A549 (cell line): ENCODE measurements around the gene GPATCH8. TPM values are rescaled to one million over a fixed set of nuclear protein-coding genes. Genes with fewer than 3 reads are reported as not detected.

ENCODE experiments used
- ATAC-seq, 2 experiments: fragments of 200-7000 bp in 1 of 2; fragments of >200 bp in 1 of 2; cut with Nextera tagmentation in 1 of 2; cut with Tn5 transposase in 1 of 2; 3 replicates each; pipeline versions ENCODE4 v1.8.0 to v1.9.1; 2018 to 2020; ENCODE audit warnings: mild to moderate bottlenecking in 1 of 2, moderate library complexity in 1 of 2
- CTCF ChIA-PET: fragments of 300-600 bp; sonication (Branson Sonifier 250); formaldehyde crosslinking; extraction: SDS; loops from one replicate; lab custom pipeline; 2021; ENCODE audit warnings: antibody characterized with exemption, inconsistent platforms; lab: Yijun Ruan, JAX
- POLR2A ChIA-PET: fragments of 350-600 bp; formaldehyde crosslinking; extraction: SDS; loops from one replicate; lab custom pipeline; 2021; ENCODE audit warnings: antibody characterized with exemption, inconsistent platforms; lab: Yijun Ruan, JAX
- DNase-seq, 2 experiments: peaks; one replicate each; pipeline versions ENCODE4 v3.0.0 to v3.0.0-alpha.2; 2011 to 2016; ENCODE audit warnings: low read depth in 1 of 2, low spot score in 1 of 2
- FAIRE-seq: peaks from 2 replicates; lab custom pipeline; 2011; peaks lifted over from hg19 to GRCh38; lab: Jason Lieb, UNC
- H3K27ac ChIP-seq, 2 experiments: fragments of >200 bp; sonication (Bioruptor Twin); formaldehyde crosslinking; 3 replicates each; pipeline ENCODE4 v1.5.1; 2016 to 2017
- H3K4me1 ChIP-seq: fragments of >200 bp; sonication (Bioruptor Twin); formaldehyde crosslinking; 3 replicates; pipeline ENCODE4 v1.6.1; 2016
- H3K4me2 ChIP-seq: fragments of >200 bp; sonication (Bioruptor Twin); formaldehyde crosslinking; 3 replicates; pipeline ENCODE4 v1.6.1; 2016
- H3K4me3 ChIP-seq: fragments of >200 bp; sonication (Bioruptor Twin); formaldehyde crosslinking; 3 replicates; pipeline ENCODE4 v1.5.1; 2016
- H3K9me3 ChIP-seq: fragments of >200 bp; sonication (Bioruptor Twin); formaldehyde crosslinking; 3 replicates; pipeline ENCODE4 v1.6.1; 2016
- ATOH8 ChIP-seq: fragments of 250-450 bp; sonication (Bioruptor Pico); IDR thresholded peaks from 2 replicates; pipeline ENCODE4 v1.5.0; 2020; ENCODE audit warnings: low read depth, mild to moderate bottlenecking, moderate library complexity
- BCL3 ChIP-seq: fragments of >200 bp; sonication (Bioruptor Twin); formaldehyde crosslinking; IDR thresholded peaks from 3 replicates; pipeline ENCODE4 v1.6.1; 2016
- BHLHE40 ChIP-seq: IDR thresholded peaks from 2 replicates; pipeline ENCODE4 v1.6.1; 2012; ENCODE audit warnings: low read depth, low read length, inconsistent platforms
- CBX2 ChIP-seq: fragments of 200-600 bp; sonication (generic); IDR thresholded peaks from 2 replicates; pipeline ENCODE4 v1.6.1; 2016; ENCODE audit warnings: low read depth, mild to moderate bottlenecking, borderline replicate concordance
- CBX8 ChIP-seq: fragments of 200-600 bp; sonication (generic); IDR thresholded peaks from 2 replicates; pipeline ENCODE4 v1.6.1; 2016
- CEBPB ChIP-seq, 2 experiments: fragments of >200 bp in 1 of 2; sonication (Bioruptor Twin) in 1 of 2; formaldehyde crosslinking in 1 of 2; IDR thresholded peaks; 2 replicates each; pipeline ENCODE4 v1.6.1; 2012 to 2016
- CHD2 ChIP-seq: fragments of 150-350 bp; IDR thresholded peaks from 2 replicates; pipeline ENCODE4 v1.6.1; 2014; ENCODE audit warnings: low read length; ENCODE audit not compliant: partially characterized antibody
- CHD4 ChIP-seq: fragments of 200-600 bp; sonication (generic); IDR thresholded peaks from 2 replicates; pipeline ENCODE4 v1.6.1; 2016; ENCODE audit warnings: antibody characterized with exemption, mild to moderate bottlenecking, borderline replicate concordance
- E2F6 ChIP-seq: IDR thresholded peaks from 2 replicates; pipeline ENCODE4 v1.6.1; 2012; ENCODE audit warnings: low read depth, borderline replicate concordance
- EHF ChIP-seq: fragments of 250-450 bp; sonication (Bioruptor Pico); IDR thresholded peaks from 2 replicates; pipeline ENCODE4 v1.5.0; 2020; ENCODE audit warnings: mild to moderate bottlenecking
- EHMT2 ChIP-seq: fragments of 200-600 bp; sonication (generic); IDR thresholded peaks from 2 replicates; pipeline ENCODE4 v1.6.1; 2016; ENCODE audit warnings: antibody characterized with exemption, low read depth, mild to moderate bottlenecking, moderate library complexity
- ELK1 ChIP-seq: fragments of 150-350 bp; IDR thresholded peaks from 2 replicates; pipeline ENCODE4 v1.6.1; 2014; ENCODE audit warnings: low read depth, mild to moderate bottlenecking, low read length
- FOXS1 ChIP-seq: fragments of 250-450 bp; sonication (Bioruptor Pico); IDR thresholded peaks from 2 replicates; pipeline ENCODE4 v1.5.0; 2020; ENCODE audit warnings: mild to moderate bottlenecking, moderate library complexity
- GATA3 ChIP-seq: IDR thresholded peaks from 2 replicates; pipeline ENCODE4 v1.6.1; 2012; ENCODE audit warnings: borderline replicate concordance
- HDAC2 ChIP-seq: fragments of 200-600 bp; sonication (generic); IDR thresholded peaks from 2 replicates; pipeline ENCODE4 v1.6.1; 2016
- HOXB13 ChIP-seq: fragments of 250-450 bp; sonication (Bioruptor Pico); IDR thresholded peaks from 2 replicates; pipeline ENCODE4 v1.5.0; 2020; ENCODE audit warnings: low read depth, mild to moderate bottlenecking, moderate library complexity
- HOXB5 ChIP-seq: fragments of 250-450 bp; sonication (Bioruptor Pico); IDR thresholded peaks from 2 replicates; pipeline ENCODE4 v1.5.0; 2020; ENCODE audit warnings: mild to moderate bottlenecking, moderate library complexity
- JUN ChIP-seq, 2 experiments: fragments of >200 bp; sonication (Bioruptor Twin); formaldehyde crosslinking; IDR thresholded peaks; 2 replicates in 1 of 2; 3 replicates in 1 of 2; pipeline ENCODE4 v1.6.1; 2016 to 2017
- KDM5A ChIP-seq: fragments of 200-600 bp; sonication (generic); IDR thresholded peaks from 2 replicates; pipeline ENCODE4 v1.6.1; 2016; ENCODE audit warnings: antibody characterized with exemption, mild to moderate bottlenecking
- MAZ ChIP-seq: fragments of 150-350 bp; IDR thresholded peaks from 2 replicates; pipeline ENCODE4 v1.6.1; 2014; ENCODE audit warnings: antibody characterized with exemption, low read depth, low read length, borderline replicate concordance
- MYC ChIP-seq: IDR thresholded peaks from 2 replicates; pipeline ENCODE4 v1.6.1; 2012; ENCODE audit warnings: mild to moderate bottlenecking, inconsistent platforms, low read length, improper control_type of control experiment, borderline replicate concordance
- PHF8 ChIP-seq: fragments of 200-600 bp; sonication (generic); IDR thresholded peaks from 2 replicates; pipeline ENCODE4 v1.6.1; 2016; ENCODE audit warnings: low read depth, mild to moderate bottlenecking, antibody characterized with exemption, moderate library complexity, borderline replicate concordance
- POLR2A ChIP-seq: IDR thresholded peaks from 2 replicates; pipeline ENCODE4 v1.6.1; 2012; ENCODE audit warnings: mild to moderate bottlenecking, low read length
- REST ChIP-seq: fragments of 200-600 bp; sonication (generic); IDR thresholded peaks from 2 replicates; pipeline ENCODE4 v1.6.1; 2016; ENCODE audit warnings: antibody characterized with exemption, mild to moderate bottlenecking, moderate library complexity
- RFX5 ChIP-seq: fragments of 450-650 bp; IDR thresholded peaks from 2 replicates; pipeline ENCODE4 v1.7.1; 2014; ENCODE audit warnings: antibody characterized with exemption, mild to moderate bottlenecking, moderate library complexity
- RNF2 ChIP-seq: fragments of 200-600 bp; sonication (generic); IDR thresholded peaks from 2 replicates; pipeline ENCODE4 v1.6.1; 2016; ENCODE audit warnings: low read depth, mild to moderate bottlenecking, antibody characterized with exemption, moderate library complexity, borderline replicate concordance
- SMC3 ChIP-seq: fragments of >200 bp; sonication (Bioruptor Twin); formaldehyde crosslinking; IDR thresholded peaks from 3 replicates; pipeline ENCODE4 v1.6.1; 2018; ENCODE audit warnings: inconsistent platforms
- TFCP2L1 ChIP-seq: fragments of 250-450 bp; sonication (Bioruptor Pico); IDR thresholded peaks from 2 replicates; pipeline ENCODE4 v1.5.0; 2021; ENCODE audit warnings: mild to moderate bottlenecking
- USF2 ChIP-seq: fragments of 450-650 bp; IDR thresholded peaks from 2 replicates; pipeline ENCODE4 v1.6.1; 2014; ENCODE audit warnings: antibody characterized with exemption
- ZC3H11A ChIP-seq: fragments of 450-650 bp; IDR thresholded peaks from 2 replicates; pipeline ENCODE4 v1.6.1; 2014; ENCODE audit warnings: antibody characterized with exemption, mild to moderate bottlenecking
- WGBS: methylation state at CpG from one replicate; pipeline ENCODE4 v1.1.6; 2017; ENCODE audit errors: missing lambda C conversion rate; 5-methylcytosine and 5-hydroxymethylcytosine counted together
- polyA minus RNA-seq: library from RNA; depleted of rRNA, polyadenylated mRNA; stranded (reverse); fragments of >200 nt; gene quantifications from 2 replicates; pipeline ENCODE4 v1.2.3, GENCODE V29; 2011; rRNA and poly(A)+ RNA removed
- polyA plus RNA-seq, 4 experiments: library from polyadenylated mRNA; depleted of rRNA in 3 of 4; stranded (reverse); fragments of >200 nt; fragmentation: RNase III in 1 of 4; extraction: RNeasy Plus Mini Kit Qiagen cat#74134 plus additional on column Dnase treatment in 1 of 4; gene quantifications; 2 replicates in 3 of 4; 3 replicates in 1 of 4; pipeline ENCODE4 v1.2.3, GENCODE V29; 2011 to 2017

GPATCH8 gene
- polyA plus RNA-seq (2011; rRNA removed): 24.9 and 27.3 TPM in 2 replicates
- polyA plus RNA-seq (2012; cell fraction: cytosol; rRNA removed): 10.2 and 11.2 TPM in 2 replicates
- polyA plus RNA-seq (2012; cell fraction: nucleus; rRNA removed): 28.3 and 30.8 TPM in 2 replicates
- polyA plus RNA-seq (2017; fragmentation: RNase III; extraction: RNeasy Plus Mini Kit Qiagen cat#74134 plus additional on column Dnase treatment): 20.6 to 21.7 TPM (median 21.7 TPM) in 3 replicates
- polyA minus RNA-seq: 24.0 and 25.0 TPM in 2 replicates

- ChIA-PET POLR2A (interaction anchor here (0.6 to 1.9 kb wide), 20 partner anchors 9 to 285 kb away, joined by 3 to 11 read pairs (median 4); partner anchors contain the start of genes FZD2 and MEIOC), CTCF (interaction anchor here (0.6 to 1.9 kb wide), 10 partner anchors 13 to 317 kb away, joined by 3 to 10 read pairs (median 4); no protein-coding TSS in a partner anchor)
- Histone ChIP-seq H3K4me3 (peak within 1 kb of the TSS; percentile 80), H3K27ac (peak within 1 kb of the TSS; percentile 85 to 95), H3K4me1 (peaks cover 38% of the 10 kb centered on the region; the same call in 2 of the 3 replicates), H3K9me3 (no peaks in the 10 kb centered on the region), H3K4me2 (peak within 1 kb of the TSS; percentile 94)
- ATAC-seq (peak; percentile 95 to 98), DNase-seq (peak; percentile 99), FAIRE-seq (peak; percentile 36)
- WGBS: 5% methylated on average over 51 of the region's 71 CpGs
- TF ChIP-seq BCL3 (peak; percentile 48; the same call in 1 of the 3 replicates), PHF8 (peak; percentile 94), REST (no peak), KDM5A (peak; percentile 90), EHMT2 (no peak), GATA3 (no peak), USF2 (no peak), CBX2 (no peak), RNF2 (no peak), E2F6 (peak; percentile 92), HDAC2 (no peak), POLR2A (peak; percentile 77), EHF (CRISPR knock-in tag) (no peak), ATOH8 (peak; percentile 65; the same call in 1 of the 2 replicates), JUN (IDR thresholded peaks at IDR 0.05) (peak; percentile 42 to 86), HOXB5 (peak; percentile 79; the same call in 1 of the 2 replicates), BHLHE40 (no peak), ZC3H11A (0 out of 2 replicates have a peak, but pooled peaks have one; percentile 10), CBX8 (no peak), MYC (peak; percentile 38; the same call in 1 of the 2 replicates), ELK1 (no peak), CHD2 (no peak), CHD4 (no peak), RFX5 (no peak), SMC3 (no peak), MAZ (peak; percentile 83; the same call in 1 of the 2 replicates), TFCP2L1 (CRISPR knock-in tag) (0 out of 2 replicates have a peak, but pooled peaks have one; percentile 24), CEBPB (IDR thresholded peaks at IDR 0.05) (no peak), FOXS1 (no peak), HOXB13 (CRISPR knock-in tag) (peak; percentile 89; the same call in 1 of the 2 replicates)
These were observed at the start of gene GPATCH8 for GRCh38 chr17:44503147-44504029. TSS of gene GPATCH8 (minus strand) at chr17:44503406. CDS start at chr17:44503370, 36 bp downstream.
